SH-SY5Y (cell line): ENCODE measurements around the gene LAPTM5.

ENCODE experiments used
- GATA2 ChIP-seq: IDR thresholded peaks from 2 replicates; pipeline ENCODE4 v1.6.1; 2011; ENCODE audit warnings: mild to moderate bottlenecking, low read depth, low read length
- GATA3 ChIP-seq: IDR thresholded peaks from 2 replicates; pipeline ENCODE4 v1.6.1; 2011; ENCODE audit warnings: low read depth, mild to moderate bottlenecking, low read length, moderate library complexity

DNA sequence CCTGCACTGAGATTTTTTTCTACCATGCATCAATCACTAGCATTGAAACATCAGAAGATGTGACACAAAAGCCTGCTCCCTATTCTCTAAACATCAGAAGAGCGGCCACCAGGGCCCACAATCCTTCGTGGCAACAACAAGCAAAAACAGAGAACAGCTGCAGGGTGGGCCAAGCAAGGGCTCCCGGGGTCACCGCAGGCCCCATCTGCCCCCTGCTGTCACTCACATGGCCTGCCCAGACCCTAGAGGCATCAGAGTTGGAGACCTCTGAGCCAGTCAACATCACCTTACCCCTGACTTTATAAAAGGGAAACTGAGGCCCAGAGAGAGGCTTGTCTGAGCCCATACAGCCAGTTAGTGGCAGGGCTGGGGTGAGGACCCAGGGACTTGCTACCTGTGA, 1.8 kb downstream of the LAPTM5 start:
- TF ChIP-seq GATA3 (no peak), GATA2 (no peak)
